Measurements from ENCODE around the gene CDCA5.

Gene CDCA5

GRCh38 chr11:65071907-65072630 is 11.8 kb downstream of the CDCA5 start:
- Histone ChIP-seq H3K27me3 (replicated peaks; ENCODE audit: control insufficient read depth, insufficient read depth, low read length, poor library complexity, severe bottlenecking) (no peaks in the 10 kb centered on the region), H3K27ac (ENCODE audit: insufficient read depth, low read length, poor library complexity, severe bottlenecking) (no peak overlapping the region), H3K9me3 (ENCODE audit: control insufficient read depth, low read length) (no peaks in the 10 kb centered on the region), H3K4me3 (ENCODE audit: insufficient read depth, low read depth, low read length, poor library complexity, severe bottlenecking) (no peak overlapping the region), H3K4me1 (ENCODE audit: control insufficient read depth, insufficient read depth, low read length, poor library complexity, severe bottlenecking) (no peaks in the 10 kb centered on the region), H3K36me3 (ENCODE audit: control insufficient read depth, insufficient read depth, low read length) (no peaks in the 10 kb centered on the region)
- no peak for DNase-seq

DNA sequence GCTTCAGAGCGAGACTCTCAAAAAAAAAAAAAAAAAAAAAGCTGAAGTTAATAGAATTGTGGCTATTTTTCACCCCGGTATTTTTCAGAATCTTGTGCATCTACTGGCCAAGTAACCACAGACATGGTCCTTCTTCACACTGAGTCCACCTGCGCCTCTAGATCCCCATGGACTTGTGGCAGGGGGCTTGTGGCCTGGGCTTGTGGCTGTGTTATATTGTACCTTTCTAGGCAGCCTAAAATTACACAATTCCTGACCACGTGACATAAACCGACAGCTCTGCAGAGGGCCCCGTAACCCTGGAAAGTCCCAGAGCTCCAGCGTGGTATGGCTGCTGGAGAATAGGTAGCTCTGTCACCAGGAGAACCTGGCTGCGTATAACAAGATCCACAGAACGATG is 14.6 kb downstream of the CDCA5 start:
- H3K4me3 ChIP-seq (ENCODE audit: insufficient read depth, low read depth, low read length, poor library complexity, severe bottlenecking) = no peak overlapping the region
- H3K27me3 ChIP-seq (replicated peaks; ENCODE audit: control insufficient read depth, insufficient read depth, low read length, poor library complexity, severe bottlenecking) = no peaks in the 10 kb centered on the region
- H3K27ac ChIP-seq (ENCODE audit: insufficient read depth, low read length, poor library complexity, severe bottlenecking) = no peak overlapping the region
- DNase-seq = no peak
- H3K36me3 ChIP-seq (ENCODE audit: control insufficient read depth, insufficient read depth, low read length) = no peaks in the 10 kb centered on the region
- no peaks in the 10 kb centered on the region for H3K9me3 ChIP-seq (ENCODE audit: control insufficient read depth, low read length)
- no peaks in the 10 kb centered on the region for H3K4me1 ChIP-seq (ENCODE audit: control insufficient read depth, insufficient read depth, low read length, poor library complexity, severe bottlenecking)

GRCh38 chr11:65067446-65067845 is 16.4 kb downstream of the CDCA5 start:
- Histone ChIP-seq H3K27ac (ENCODE audit: insufficient read depth, low read length, poor library complexity, severe bottlenecking) (no peak overlapping the region), H3K27me3 (replicated peaks; ENCODE audit: control insufficient read depth, insufficient read depth, low read length, poor library complexity, severe bottlenecking) (no peaks in the 10 kb centered on the region), H3K9me3 (ENCODE audit: control insufficient read depth, low read length) (no peaks in the 10 kb centered on the region), H3K4me3 (ENCODE audit: insufficient read depth, low read depth, low read length, poor library complexity, severe bottlenecking) (no peak overlapping the region), H3K4me1 (ENCODE audit: control insufficient read depth, insufficient read depth, low read length, poor library complexity, severe bottlenecking) (no peaks in the 10 kb centered on the region), H3K36me3 (ENCODE audit: control insufficient read depth, insufficient read depth, low read length) (no peaks in the 10 kb centered on the region)
- no peak for DNase-seq

DNA sequence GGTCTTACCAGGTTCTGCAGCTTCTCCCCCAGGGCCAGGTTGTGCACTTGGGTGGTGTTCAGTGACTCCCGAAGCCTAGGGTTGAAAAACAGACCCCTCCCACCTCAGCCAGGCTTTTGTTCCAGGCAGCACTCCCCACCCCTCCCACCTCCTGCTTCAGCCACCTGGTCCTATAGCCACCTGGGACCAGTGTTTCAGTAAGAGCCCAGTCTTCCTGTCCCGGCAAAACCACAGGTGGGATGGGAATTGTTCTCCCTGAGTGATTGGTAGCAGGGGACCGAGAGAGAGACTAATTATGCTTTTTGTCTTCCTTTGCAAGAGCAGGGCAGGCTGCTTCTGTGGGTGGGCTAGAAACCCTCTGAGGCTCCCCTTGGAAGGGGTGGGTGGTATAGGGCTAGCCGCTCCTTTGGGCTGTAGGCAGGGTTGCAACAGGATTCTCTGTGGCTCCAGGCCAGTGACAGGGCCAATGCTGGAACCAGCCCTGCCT is 17.0 kb downstream of the CDCA5 start:
- Histone ChIP-seq H3K36me3 (ENCODE audit: control insufficient read depth, insufficient read depth, low read length) (no peaks in the 10 kb centered on the region), H3K4me1 (ENCODE audit: control insufficient read depth, insufficient read depth, low read length, poor library complexity, severe bottlenecking) (no peaks in the 10 kb centered on the region), H3K4me3 (ENCODE audit: insufficient read depth, low read depth, low read length, poor library complexity, severe bottlenecking) (no peak overlapping the region), H3K27me3 (replicated peaks; ENCODE audit: control insufficient read depth, insufficient read depth, low read length, poor library complexity, severe bottlenecking) (no peaks in the 10 kb centered on the region), H3K9me3 (ENCODE audit: control insufficient read depth, low read length) (no peaks in the 10 kb centered on the region), H3K27ac (ENCODE audit: insufficient read depth, low read length, poor library complexity, severe bottlenecking) (no peak overlapping the region)
- no peak for DNase-seq

DNA sequence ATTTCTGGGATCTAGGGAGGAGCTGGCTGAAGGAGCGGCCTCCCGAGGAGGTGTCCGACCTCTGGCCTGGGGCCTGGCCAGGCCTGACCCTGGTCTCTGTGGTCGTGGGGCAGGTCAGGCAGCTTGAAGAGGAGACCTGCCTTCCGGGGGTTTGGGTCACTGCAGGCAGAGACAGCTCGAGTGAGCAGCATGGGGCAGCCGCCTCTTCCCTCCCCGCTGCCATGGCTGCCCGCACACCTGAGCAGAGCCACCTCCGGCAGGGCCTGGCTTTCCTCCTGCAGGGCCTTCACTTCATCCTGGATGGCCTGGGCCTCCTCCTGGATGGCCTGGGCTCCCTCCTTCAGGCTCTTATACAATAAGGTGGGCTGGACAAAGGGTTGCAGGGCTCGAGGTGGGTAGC is 17.5 kb downstream of the CDCA5 start:
- no peak overlapping the region for H3K27ac ChIP-seq (ENCODE audit: insufficient read depth, low read length, poor library complexity, severe bottlenecking)
- no peaks in the 10 kb centered on the region for H3K9me3 ChIP-seq (ENCODE audit: control insufficient read depth, low read length)
- no peak for DNase-seq
- no peaks in the 10 kb centered on the region for H3K36me3 ChIP-seq (ENCODE audit: control insufficient read depth, insufficient read depth, low read length)
- no peaks in the 10 kb centered on the region for H3K4me1 ChIP-seq (ENCODE audit: control insufficient read depth, insufficient read depth, low read length, poor library complexity, severe bottlenecking)
- no peaks in the 10 kb centered on the region for H3K27me3 ChIP-seq (replicated peaks; ENCODE audit: control insufficient read depth, insufficient read depth, low read length, poor library complexity, severe bottlenecking)
- H3K4me3 ChIP-seq (ENCODE audit: insufficient read depth, low read depth, low read length, poor library complexity, severe bottlenecking) = no peak overlapping the region

- DNase-seq = no peak
- H3K27me3 ChIP-seq (replicated peaks; ENCODE audit: control insufficient read depth, insufficient read depth, low read length, poor library complexity, severe bottlenecking) = no peaks in the 10 kb centered on the region
- H3K27ac ChIP-seq (ENCODE audit: insufficient read depth, low read length, poor library complexity, severe bottlenecking) = no peak overlapping the region
- no peaks in the 10 kb centered on the region for H3K9me3 ChIP-seq (ENCODE audit: control insufficient read depth, low read length)
- H3K4me3 ChIP-seq (ENCODE audit: insufficient read depth, low read depth, low read length, poor library complexity, severe bottlenecking) = no peak overlapping the region
- no peaks in the 10 kb centered on the region for H3K36me3 ChIP-seq (ENCODE audit: control insufficient read depth, insufficient read depth, low read length)
- no peaks in the 10 kb centered on the region for H3K4me1 ChIP-seq (ENCODE audit: control insufficient read depth, insufficient read depth, low read length, poor library complexity, severe bottlenecking)
Measured at GRCh38 chr11:65065851-65066250, 18.0 kb downstream of the CDCA5 start.

DNA sequence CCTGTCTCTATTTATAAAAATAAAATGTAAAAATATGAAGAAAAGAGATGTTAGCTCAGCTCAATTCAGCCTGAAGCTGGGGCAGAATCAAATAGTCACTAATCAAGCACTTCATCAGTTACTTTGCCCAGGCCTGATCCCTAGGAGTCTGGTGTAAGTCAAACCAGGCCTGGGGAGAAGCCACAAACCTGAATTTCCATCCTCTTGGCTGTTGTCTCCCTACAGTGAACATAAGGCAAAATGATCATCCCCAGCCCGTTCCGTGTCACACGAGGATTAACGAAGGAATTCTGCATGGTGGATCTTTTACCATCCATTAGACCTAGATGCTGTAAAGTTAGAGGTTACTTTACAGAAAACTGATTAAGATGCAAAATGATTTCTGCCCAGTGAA is 19.0 kb downstream of the CDCA5 start:
- H3K27ac ChIP-seq (ENCODE audit: insufficient read depth, low read length, poor library complexity, severe bottlenecking) = no peak overlapping the region
- no peak overlapping the region for H3K4me3 ChIP-seq (ENCODE audit: insufficient read depth, low read depth, low read length, poor library complexity, severe bottlenecking)
- peaks cover 2% of the 10 kb centered on the region for H3K4me1 ChIP-seq (ENCODE audit: control insufficient read depth, insufficient read depth, low read length, poor library complexity, severe bottlenecking)
- DNase-seq = no peak
- H3K36me3 ChIP-seq (ENCODE audit: control insufficient read depth, insufficient read depth, low read length) = no peaks in the 10 kb centered on the region
- H3K9me3 ChIP-seq (ENCODE audit: control insufficient read depth, low read length) = no peaks in the 10 kb centered on the region
- no peaks in the 10 kb centered on the region for H3K27me3 ChIP-seq (replicated peaks; ENCODE audit: control insufficient read depth, insufficient read depth, low read length, poor library complexity, severe bottlenecking)

- no peak for DNase-seq
- no peak overlapping the region for H3K27ac ChIP-seq (ENCODE audit: insufficient read depth, low read length, poor library complexity, severe bottlenecking)
- H3K36me3 ChIP-seq (ENCODE audit: control insufficient read depth, insufficient read depth, low read length) = no peaks in the 10 kb centered on the region
- H3K27me3 ChIP-seq (replicated peaks; ENCODE audit: control insufficient read depth, insufficient read depth, low read length, poor library complexity, severe bottlenecking) = no peaks in the 10 kb centered on the region
- peaks cover 2% of the 10 kb centered on the region for H3K4me1 ChIP-seq (ENCODE audit: control insufficient read depth, insufficient read depth, low read length, poor library complexity, severe bottlenecking)
- no peaks in the 10 kb centered on the region for H3K9me3 ChIP-seq (ENCODE audit: control insufficient read depth, low read length)
- no peak overlapping the region for H3K4me3 ChIP-seq (ENCODE audit: insufficient read depth, low read depth, low read length, poor library complexity, severe bottlenecking)
Measured at GRCh38 chr11:65063532-65063931, 20.3 kb downstream of the CDCA5 start.

GRCh38 chr11:65060913-65061408 is 22.9 kb downstream of the CDCA5 start:
- DNase-seq = no peak
- no peaks in the 10 kb centered on the region for H3K36me3 ChIP-seq (ENCODE audit: control insufficient read depth, insufficient read depth, low read length)

DNA sequence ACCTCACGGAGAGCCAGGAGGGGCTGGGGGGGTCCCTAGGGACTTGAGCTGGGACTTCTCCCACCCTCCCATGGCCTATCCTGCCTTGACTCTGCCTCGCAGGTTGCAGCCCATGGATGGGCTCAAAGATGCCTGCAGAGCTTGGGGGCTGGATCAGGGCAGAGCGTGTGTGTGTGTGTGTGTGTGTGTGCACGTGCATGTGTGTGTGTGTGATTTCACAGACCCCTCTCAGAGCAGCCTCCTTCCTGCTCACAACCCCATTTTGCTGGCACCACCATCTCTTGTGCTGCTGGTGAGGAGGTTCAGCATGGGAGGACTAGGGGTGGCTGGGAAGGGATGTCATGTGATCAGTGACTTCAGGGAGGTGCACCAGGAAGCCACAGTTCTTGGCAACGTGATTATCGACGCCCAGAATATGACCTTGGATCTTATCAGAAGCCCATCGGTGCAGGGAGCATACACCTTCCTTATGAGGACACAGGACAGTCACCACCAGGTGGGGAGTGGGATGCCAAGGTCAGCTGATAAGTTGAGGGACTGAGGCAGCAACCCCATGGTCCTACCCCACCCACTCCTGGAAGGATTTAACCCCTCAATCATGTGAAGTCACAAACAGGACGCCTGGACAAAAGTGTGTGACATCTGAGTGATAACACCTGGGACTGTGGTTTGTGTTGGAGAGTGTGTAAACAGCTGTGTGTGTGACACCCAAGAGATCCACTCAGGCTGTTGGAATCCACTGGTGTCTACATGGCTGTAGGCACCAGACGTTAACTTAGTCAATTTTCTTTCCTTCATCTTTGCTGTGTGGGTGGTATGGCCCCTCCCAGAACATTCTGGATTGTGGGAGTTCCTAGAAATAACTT is 23.6 kb downstream of the CDCA5 start:
- no peak overlapping the region for H3K4me3 ChIP-seq (ENCODE audit: insufficient read depth, low read depth, low read length, poor library complexity, severe bottlenecking)
- no peaks in the 10 kb centered on the region for H3K27me3 ChIP-seq (replicated peaks; ENCODE audit: control insufficient read depth, insufficient read depth, low read length, poor library complexity, severe bottlenecking)
- H3K4me1 ChIP-seq (ENCODE audit: control insufficient read depth, insufficient read depth, low read length, poor library complexity, severe bottlenecking) = peaks cover 2% of the 10 kb centered on the region
- no peaks in the 10 kb centered on the region for H3K9me3 ChIP-seq (ENCODE audit: control insufficient read depth, low read length)
- H3K36me3 ChIP-seq (ENCODE audit: control insufficient read depth, insufficient read depth, low read length) = no peaks in the 10 kb centered on the region
- DNase-seq = no peak
- no peak overlapping the region for H3K27ac ChIP-seq (ENCODE audit: insufficient read depth, low read length, poor library complexity, severe bottlenecking)

More at GRCh38 chr11:65060913-65061408, 22.9 kb downstream of the CDCA5 start:
- Histone ChIP-seq H3K4me1 (ENCODE audit: control insufficient read depth, insufficient read depth, low read length, poor library complexity, severe bottlenecking) (peaks cover 2% of the 10 kb centered on the region), H3K4me3 (ENCODE audit: insufficient read depth, low read depth, low read length, poor library complexity, severe bottlenecking) (no peak overlapping the region), H3K27me3 (replicated peaks; ENCODE audit: control insufficient read depth, insufficient read depth, low read length, poor library complexity, severe bottlenecking) (no peaks in the 10 kb centered on the region), H3K27ac (ENCODE audit: insufficient read depth, low read length, poor library complexity, severe bottlenecking) (no peak overlapping the region), H3K9me3 (ENCODE audit: control insufficient read depth, low read length) (no peaks in the 10 kb centered on the region)
